ENCODE results near the gene PATJ.

GRCh38 chr1:61865646-61866220 is 123.5 kb downstream of the PATJ start:
- TF ChIP-seq ZNF232 (CRISPR knock-in tag; IDR thresholded peaks at IDR 0.05), result no peak
- no peak for TF ChIP-seq CTCF (IDR thresholded peaks at IDR 0.05)
- no peak for TF ChIP-seq MAX (CRISPR knock-in tag; IDR thresholded peaks at IDR 0.05)
- no peak for TF ChIP-seq RORB (CRISPR knock-in tag; IDR thresholded peaks at IDR 0.05)
- no peak for TF ChIP-seq ZMAT4 (CRISPR knock-in tag; IDR thresholded peaks at IDR 0.05)
- no peak for TF ChIP-seq USF2 (CRISPR knock-in tag; IDR thresholded peaks at IDR 0.05)

Measured in WTC11 (cell line).